BLaER1 treated with 17β-estradiol and CSF1 and Interleukin-3, amounts not matched to agents 10 nM and 100 nM (cell line): ENCODE results near the gene TNNT1.

Source experiments
- H3K27ac ChIP-seq, 11 experiments: shearing (Covaris generic); formaldehyde crosslinking; 2 replicates each; pipeline ENCODE4 v1.8.1; 2022
- H3K27me3 ChIP-seq, 11 experiments: shearing (Covaris generic); formaldehyde crosslinking; 2 replicates each; pipeline ENCODE4 v1.8.1; 2022
- H3K36me3 ChIP-seq, 11 experiments: shearing (Covaris generic); formaldehyde crosslinking; 2 replicates each; pipeline ENCODE4 v1.8.1; 2022
- H3K4me1 ChIP-seq, 10 experiments: shearing (Covaris generic); formaldehyde crosslinking; 2 replicates each; pipeline ENCODE4 v1.8.1; 2022
- H3K4me2 ChIP-seq, 11 experiments: shearing (Covaris generic); formaldehyde crosslinking; 2 replicates each; pipeline ENCODE4 v1.8.1; 2022
- H3K4me3 ChIP-seq, 10 experiments: shearing (Covaris generic); formaldehyde crosslinking; 2 replicates each; pipeline ENCODE4 v1.8.1; 2022
- H3K9ac ChIP-seq, 11 experiments: shearing (Covaris generic); formaldehyde crosslinking; 2 replicates each; pipeline ENCODE4 v1.8.1; 2022
- H3K9me3 ChIP-seq, 11 experiments: shearing (Covaris generic); formaldehyde crosslinking; replicated peaks in 1 of 11; 2 replicates each; pipeline ENCODE4 v1.8.1; 2022
- H4K20me1 ChIP-seq, 11 experiments: shearing (Covaris generic); formaldehyde crosslinking; 2 replicates each; pipeline ENCODE4 v1.8.1; 2022
- Cebpa-rat ChIP-seq, 11 experiments: shearing (Covaris generic); IDR thresholded peaks; 2 replicates each; pipeline ENCODE4 v1.8.1; 2022

The TNNT1 gene

DNA sequence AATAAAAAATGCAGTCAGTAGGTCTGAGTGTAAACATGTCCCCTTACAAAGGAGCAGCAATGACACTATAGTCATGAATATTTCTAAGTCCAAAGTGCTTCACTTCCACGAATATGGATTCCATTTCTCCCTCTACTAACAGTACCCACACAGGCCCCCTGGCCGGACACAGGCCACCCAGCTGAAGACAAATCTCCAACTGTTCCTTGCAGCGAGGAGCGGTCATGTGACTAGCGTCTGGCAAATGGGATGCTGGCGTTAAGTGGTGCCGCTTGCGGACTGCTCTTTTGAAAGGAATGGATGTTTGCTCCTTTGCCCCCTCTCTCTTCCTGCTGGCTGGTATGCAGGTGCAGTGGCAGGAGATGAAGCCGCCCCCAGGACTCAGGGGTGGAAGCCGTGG is 47.7 kb downstream of the TNNT1 start:
- peaks cover 34 to 96% (median 86%) of the 10 kb centered on the region in 11 experiments; a peak in 21 of 22 replicates for H4K20me1 ChIP-seq
- no peak overlapping the region for H3K27ac ChIP-seq
- H3K27me3 ChIP-seq, result no peaks in the 10 kb centered on the region
- 0 out of 22 replicates have a peak overlapping the region, but pooled peaks of 3 of the 11 experiments have one; percentile 15 to 29 (median 24) for H3K9ac ChIP-seq
- H3K9me3 ChIP-seq, result peaks cover 7 to 13% (median 9%) of the 10 kb centered on the region in 11 experiments
- H3K4me1 ChIP-seq, result peaks cover 18 to 42% (median 33%) of the 10 kb centered on the region in 10 experiments
- no peak overlapping the region for H3K4me2 ChIP-seq
- no peak for TF ChIP-seq Cebpa-rat (IDR thresholded peaks at IDR 0.05)
- H3K36me3 ChIP-seq, result peaks cover 66 to 87% (median 80%) of the 10 kb centered on the region in 11 experiments
- H3K4me3 ChIP-seq, result no peak overlapping the region

DNA sequence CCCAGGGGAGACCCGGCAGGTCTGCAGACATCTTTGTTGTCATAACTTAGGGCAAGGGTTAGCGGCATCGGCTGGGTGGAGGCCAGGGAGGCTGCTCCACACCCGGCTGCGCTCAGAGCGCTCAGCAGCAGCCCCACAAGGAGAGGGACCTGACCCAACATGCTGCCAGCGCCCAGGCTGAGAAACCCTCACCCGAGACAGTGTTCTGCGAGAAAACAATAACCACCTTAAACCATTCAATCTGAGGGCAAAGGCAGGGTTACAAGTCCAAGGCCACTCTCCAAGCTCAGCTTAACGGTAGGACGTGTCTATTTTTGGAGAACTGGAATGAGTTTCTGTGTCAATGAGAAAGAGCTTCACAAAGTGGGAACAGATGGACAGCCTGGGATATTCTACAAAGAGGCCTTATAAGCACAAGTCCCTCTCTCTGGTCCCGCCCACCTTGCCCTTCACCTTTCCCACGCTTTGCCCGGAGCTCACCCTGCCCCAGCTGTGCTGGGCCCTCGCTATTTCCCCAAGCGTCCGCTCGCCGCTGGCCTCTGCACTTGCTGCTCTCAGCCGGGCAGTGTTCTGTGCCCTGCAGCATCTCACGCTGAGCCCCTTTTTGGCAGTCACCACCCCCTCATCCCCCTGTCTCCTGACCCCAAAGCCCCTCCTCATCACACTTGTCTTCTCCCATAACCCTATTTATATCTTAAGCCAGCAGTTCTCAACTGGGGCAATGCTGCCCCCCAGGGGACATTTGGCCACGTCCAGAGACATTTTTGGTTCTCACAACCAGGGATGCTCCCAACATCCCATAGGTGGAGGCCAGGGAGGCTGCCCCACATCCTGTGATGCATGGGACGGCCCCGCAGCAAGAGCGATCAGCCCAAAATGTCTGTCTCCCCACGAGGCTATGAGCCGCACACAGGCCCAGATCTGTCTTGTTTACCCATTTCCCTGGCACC is 49.2 kb downstream of the TNNT1 start:
- Histone ChIP-seq H3K4me2 (peak overlapping the region in 5 of 11 experiments; percentile 73 to 89 (median 87); a peak in 8 of 22 replicates), H3K9ac (peak overlapping the region in 4 of 11 experiments; percentile 5 to 54 (median 28); a peak in 4 of 22 replicates), H3K27me3 (no peaks in the 10 kb centered on the region), H3K4me1 (peaks cover 18 to 38% (median 31%) of the 10 kb centered on the region in 10 experiments), H4K20me1 (peaks cover 40 to 96% (median 84%) of the 10 kb centered on the region in 11 experiments), H3K4me3 (no peak overlapping the region), H3K27ac (peak overlapping the region in 1 of 11 experiments; percentile 52; a peak in 1 of 22 replicates), H3K9me3 (peaks cover 7 to 13% (median 9%) of the 10 kb centered on the region in 11 experiments), H3K36me3 (peaks cover 69 to 87% (median 82%) of the 10 kb centered on the region in 11 experiments)
- TF ChIP-seq Cebpa-rat (IDR thresholded peaks at IDR 0.05), result no peak

DNA sequence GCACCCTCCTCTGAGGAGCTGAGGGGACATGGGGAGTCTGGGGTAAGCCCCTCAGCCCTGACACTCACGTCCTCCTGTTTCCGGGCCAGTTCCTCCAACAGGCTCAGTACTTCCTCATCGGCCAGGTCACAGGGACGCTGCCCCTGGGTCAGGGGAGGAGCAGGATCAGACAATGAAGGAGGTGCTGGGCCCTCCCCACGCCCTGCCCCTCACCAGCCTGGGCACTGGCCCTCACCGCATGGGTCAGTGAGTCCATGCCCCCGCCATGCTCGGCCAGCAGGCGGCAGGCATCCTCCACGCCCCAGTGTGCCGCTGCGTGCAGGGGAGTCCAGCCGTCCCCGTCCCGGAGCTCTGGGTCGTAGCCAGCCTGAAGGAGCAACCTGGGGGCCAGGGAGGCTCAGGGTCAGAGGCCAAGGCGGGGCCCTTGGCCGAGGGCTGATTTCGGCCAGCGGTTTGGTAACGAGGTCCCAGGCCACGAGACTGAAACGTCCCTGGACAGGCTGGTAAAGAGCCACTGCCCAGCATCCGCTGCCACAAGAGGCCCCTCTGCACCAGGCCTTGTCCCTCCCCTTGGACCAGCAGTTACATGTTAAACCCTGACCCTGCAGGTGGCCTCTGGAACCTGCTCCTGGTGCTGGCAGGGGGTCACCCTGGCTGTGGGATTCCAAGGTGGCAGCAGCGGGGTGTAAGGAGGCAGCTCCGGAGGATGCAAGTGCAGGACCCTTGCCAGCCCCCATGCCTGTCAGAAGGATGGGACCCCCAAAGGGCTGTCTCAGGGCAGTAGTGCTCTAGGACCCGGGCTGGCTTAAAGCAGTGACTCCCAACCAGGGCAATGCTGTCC is 50.1 kb downstream of the TNNT1 start:
- Histone ChIP-seq H3K27me3 (no peaks in the 10 kb centered on the region), H3K4me1 (peaks cover 18 to 38% (median 31%) of the 10 kb centered on the region in 10 experiments), H4K20me1 (peaks cover 36 to 95% (median 85%) of the 10 kb centered on the region in 11 experiments), H3K27ac (peak overlapping the region in 8 of 11 experiments; percentile 4 to 57 (median 36); a peak in 11 of 22 replicates), H3K4me2 (peak overlapping the region in 9 of 11 experiments; percentile 67 to 89 (median 75); a peak in 19 of 22 replicates), H3K9me3 (peaks cover 7 to 10% (median 9%) of the 10 kb centered on the region in 11 experiments), H3K36me3 (peaks cover 69 to 87% (median 83%) of the 10 kb centered on the region in 11 experiments), H3K4me3 (no peak overlapping the region), H3K9ac (peak overlapping the region in 9 of 11 experiments; percentile 15 to 57 (median 47); a peak in 12 of 22 replicates)
- TF ChIP-seq Cebpa-rat (IDR thresholded peaks at IDR 0.05), result no peak

DNA sequence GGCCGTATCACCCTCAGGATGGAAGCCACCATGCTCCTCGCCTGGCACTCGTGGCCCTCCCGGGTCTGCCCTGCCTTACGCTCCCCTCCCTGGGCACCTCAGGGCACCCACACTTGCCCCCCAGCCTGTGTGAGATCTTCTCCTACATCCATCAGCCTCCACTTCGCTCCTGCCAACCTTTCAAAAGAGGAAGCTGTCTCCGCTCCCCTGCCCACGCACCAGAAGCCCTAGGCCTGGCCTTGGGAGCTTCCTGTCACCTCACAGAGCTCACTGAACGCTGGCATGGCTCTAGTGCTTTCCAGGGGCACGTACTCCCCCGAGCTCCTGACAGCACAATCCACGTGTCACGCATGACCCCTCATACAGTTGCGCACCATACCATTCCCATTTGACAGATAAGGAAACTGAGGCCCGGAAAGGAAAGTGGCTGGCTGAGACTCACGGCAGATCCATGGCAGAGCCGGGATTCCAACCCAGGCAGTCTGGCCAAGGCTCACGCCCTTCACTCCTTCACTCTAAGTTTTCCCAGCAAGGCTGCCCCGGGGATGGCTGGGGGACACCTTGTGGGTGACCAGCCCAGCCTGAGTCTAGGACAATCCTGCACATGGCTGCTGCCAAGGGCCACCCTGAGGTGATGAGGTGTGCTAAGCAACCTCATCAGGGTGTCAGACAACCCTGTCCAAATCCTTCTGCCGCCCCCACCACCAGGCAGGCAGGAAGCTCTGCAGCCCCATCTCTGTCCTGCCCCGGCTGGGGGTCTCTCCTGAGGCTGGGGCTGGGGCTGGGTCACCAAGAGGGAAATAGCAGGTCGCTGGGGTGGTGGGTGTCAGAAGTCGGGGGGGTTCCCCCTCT is 50.9 kb downstream of the TNNT1 start:
- Histone ChIP-seq H3K27me3 (no peaks in the 10 kb centered on the region), H4K20me1 (peaks cover 36 to 88% (median 78%) of the 10 kb centered on the region in 11 experiments)
- no peak for TF ChIP-seq Cebpa-rat (IDR thresholded peaks at IDR 0.05)

DNA sequence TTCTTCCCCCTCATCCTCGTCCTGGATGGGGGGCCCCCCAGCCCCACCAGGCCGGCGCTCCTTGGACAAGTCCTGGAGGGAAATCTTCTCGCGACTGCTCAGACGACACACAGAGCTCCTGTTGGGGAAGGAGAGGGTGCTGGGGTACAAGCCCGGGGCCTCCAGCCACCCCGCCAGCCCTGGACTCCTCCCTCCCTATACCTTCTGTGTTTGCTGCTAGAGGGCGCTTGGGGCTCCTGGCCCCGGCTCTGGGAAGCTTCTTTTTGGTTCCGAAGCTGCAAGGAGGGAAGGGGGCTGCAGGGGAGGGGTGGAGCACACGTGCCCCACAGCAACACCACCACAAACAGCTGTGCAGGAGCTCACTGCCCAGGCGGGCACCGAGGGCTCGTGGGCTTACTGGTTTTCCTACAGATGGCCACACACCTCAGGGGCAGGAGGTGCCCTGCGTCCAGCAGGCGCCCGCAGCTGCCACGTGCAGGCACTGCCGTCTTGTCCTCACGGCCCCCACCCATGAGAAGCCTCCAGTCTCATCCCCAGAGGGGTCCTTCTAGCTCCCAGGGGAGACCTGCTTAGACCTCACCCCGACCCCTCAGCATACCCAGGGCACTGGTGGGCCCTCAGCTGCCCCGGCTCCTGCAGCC is 52.8 kb downstream of the TNNT1 start:
- TF ChIP-seq Cebpa-rat (IDR thresholded peaks at IDR 0.05), result no peak
- no peak overlapping the region; a peak in 1 of 22 replicates for H3K9ac ChIP-seq
- peaks cover 62 to 79% (median 74%) of the 10 kb centered on the region in 11 experiments for H3K36me3 ChIP-seq
- H3K4me3 ChIP-seq, result no peak overlapping the region
- H4K20me1 ChIP-seq, result peaks cover 36 to 89% (median 66%) of the 10 kb centered on the region in 11 experiments
- H3K4me1 ChIP-seq, result peaks cover 18 to 34% (median 30%) of the 10 kb centered on the region in 10 experiments
- peak overlapping the region in 1 of 11 experiments; percentile 17; a peak in 1 of 22 replicates for H3K27ac ChIP-seq
- no peaks in the 10 kb centered on the region for H3K27me3 ChIP-seq
- no peaks in the 10 kb centered on the region for H3K9me3 ChIP-seq
- no peak overlapping the region for H3K4me2 ChIP-seq

More for the DNA sequence above, 50.9 kb downstream of the TNNT1 start:
- Histone ChIP-seq H3K4me2 (peak overlapping the region; percentile 48 to 89 (median 74)), H3K4me1 (peaks cover 18 to 38% (median 31%) of the 10 kb centered on the region in 10 experiments), H3K27ac (peak overlapping the region in 9 of 11 experiments; percentile 6 to 57 (median 46); a peak in 15 of 22 replicates), H3K4me3 (no peak overlapping the region), H3K36me3 (peaks cover 62 to 79% (median 74%) of the 10 kb centered on the region in 11 experiments), H3K9me3 (peaks cover under 1 to 3% (median 2%) of the 10 kb centered on the region in 11 experiments; a peak in 20 of 22 replicates), H3K9ac (peak overlapping the region in 10 of 11 experiments; percentile 15 to 59 (median 49); a peak in 17 of 22 replicates)

DNA sequence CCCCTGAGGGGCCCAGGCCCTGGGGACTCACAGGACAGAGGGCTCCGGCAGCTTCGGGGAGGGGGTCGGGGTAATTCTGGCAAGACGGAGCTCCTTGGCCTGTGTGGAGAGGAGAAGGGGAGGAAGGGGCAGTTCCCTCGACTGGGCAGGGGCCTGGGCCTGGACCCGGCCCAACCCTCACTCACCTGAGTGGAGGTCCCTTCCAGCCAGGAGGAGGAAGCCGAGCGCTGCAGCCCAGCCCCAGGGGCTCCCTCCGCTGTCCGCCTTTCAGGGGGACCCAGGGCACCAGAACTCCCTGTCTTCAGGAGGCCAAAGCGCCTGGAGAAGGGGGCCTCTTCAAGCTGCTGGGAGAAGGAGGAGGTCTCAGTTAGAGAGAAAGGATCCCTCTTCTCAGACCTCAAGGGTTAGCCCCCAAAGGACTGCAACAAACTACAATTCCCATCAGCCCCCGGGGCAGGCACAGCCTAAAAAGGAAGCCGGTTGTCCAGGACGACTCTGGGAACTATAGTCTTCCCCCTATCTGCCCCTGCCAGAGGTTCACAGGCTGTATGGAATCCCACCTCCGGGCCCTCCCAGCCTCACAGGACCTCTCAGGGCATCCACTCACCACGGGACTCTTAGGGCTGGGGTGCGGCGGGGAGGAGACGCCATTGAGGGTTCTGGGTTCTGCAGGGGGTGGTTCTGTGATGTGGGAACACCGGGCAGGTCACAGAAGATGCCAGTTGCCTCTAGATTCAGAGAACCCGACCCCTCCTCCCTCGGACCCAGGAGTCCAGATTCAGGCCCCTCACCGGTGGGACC is 53.5 kb downstream of the TNNT1 start:
- Histone ChIP-seq H3K9ac (peak overlapping the region in 1 of 11 experiments; percentile 15; a peak in 1 of 22 replicates), H4K20me1 (peaks cover 43 to 89% (median 68%) of the 10 kb centered on the region in 11 experiments), H3K9me3 (no peaks in the 10 kb centered on the region), H3K4me1 (peaks cover 18 to 32% (median 30%) of the 10 kb centered on the region in 10 experiments), H3K4me2 (no peak overlapping the region), H3K4me3 (no peak overlapping the region), H3K27me3 (no peaks in the 10 kb centered on the region), H3K27ac (peak overlapping the region in 1 of 11 experiments; percentile 17; a peak in 1 of 22 replicates), H3K36me3 (peaks cover 64 to 79% (median 74%) of the 10 kb centered on the region in 11 experiments)
- no peak for TF ChIP-seq Cebpa-rat (IDR thresholded peaks at IDR 0.05)
